ENCODE data around the gene HOGA1. TPM values are rescaled to one million over a fixed set of nuclear protein-coding genes. Genes with fewer than 3 reads are reported as not detected.

HOGA1 gene
- total RNA-seq, 1 experiment from 2014 or later: 4.4 TPM

- Histone ChIP-seq H3K27me3 (ENCODE audit: insufficient read depth, low read depth) (no peaks in the 10 kb centered on the region), H3K9me3 (ENCODE audit: insufficient read depth, low read depth) (no peaks in the 10 kb centered on the region), H3F3A (ENCODE audit: insufficient read depth, low read depth) (no peaks in the 10 kb centered on the region), H2AFZ (no peak overlapping the region), H3K27ac (no peak overlapping the region), H3K4me2 (no peak overlapping the region), H4K20me1 (ENCODE audit: insufficient read depth) (no peaks in the 10 kb centered on the region), H3K9me2 (ENCODE audit: insufficient read depth) (no peaks in the 10 kb centered on the region), H3K4me1 (replicated peaks; ENCODE audit: insufficient read depth) (no peaks in the 10 kb centered on the region), H3K4me3 (no peak overlapping the region), H3K79me2 (ENCODE audit: low read depth) (0 out of 2 replicates have a peak, but pooled peaks cover 4% of the 10 kb centered on the region), H3K36me3 (ENCODE audit: low read depth) (no peaks in the 10 kb centered on the region)
- ChIA-PET CTCF (no interaction called here), POLR2A (ENCODE audit: unreplicated experiment) (interaction anchor here (0.6 kb wide), 1 partner anchor 214 kb away, joined by 6 read pairs; no protein-coding TSS in a partner anchor)
- intact Hi-C loops (cut with micrococcal nuclease; ENCODE audit: unreplicated experiment): no loop called here
- no peak for DNase-seq
- BruUV-seq (replicated peaks): no TSS peak
- TF ChIP-seq CTCF (conservative IDR thresholded peaks at IDR 0.05) (no peak), EZH2 (IDR thresholded peaks at IDR 0.05; ENCODE audit: low read depth) (no peak)
Measured at GRCh38 chr10:97628228-97628627, 44.0 kb downstream of the HOGA1 start.

- CTCF ChIA-PET: no interaction called here
Measured at GRCh38 chr10:97629289-97629688, 45.1 kb downstream of the HOGA1 start.

GRCh38 chr10:97631098-97631497, 46.9 kb downstream of the HOGA1 start:
- H3F3A ChIP-seq (ENCODE audit: insufficient read depth, low read depth): no peaks in the 10 kb centered on the region
- H3K27me3 ChIP-seq (ENCODE audit: insufficient read depth, low read depth): no peaks in the 10 kb centered on the region
- CTCF ChIA-PET: no interaction called here
- no peaks in the 10 kb centered on the region for H3K36me3 ChIP-seq (ENCODE audit: low read depth)
- DNase-seq: no peak
- POLR2A ChIA-PET (ENCODE audit: unreplicated experiment): no interaction called here
- BruUV-seq (replicated peaks): no TSS peak
- no peak overlapping the region for H3K4me3 ChIP-seq
- intact Hi-C loops (cut with micrococcal nuclease; ENCODE audit: unreplicated experiment): no loop called here
- no peak overlapping the region for H2AFZ ChIP-seq
- H3K4me1 ChIP-seq (replicated peaks; ENCODE audit: insufficient read depth): no peaks in the 10 kb centered on the region
- H4K20me1 ChIP-seq (ENCODE audit: insufficient read depth): no peaks in the 10 kb centered on the region
- H3K4me2 ChIP-seq: no peak overlapping the region
- 0 out of 2 replicates have a peak, but pooled peaks cover 4% of the 10 kb centered on the region for H3K79me2 ChIP-seq (ENCODE audit: low read depth)
- TF ChIP-seq CTCF (conservative IDR thresholded peaks at IDR 0.05) (no peak), EZH2 (IDR thresholded peaks at IDR 0.05; ENCODE audit: low read depth) (no peak)
- H3K27ac ChIP-seq: no peak overlapping the region
- no peaks in the 10 kb centered on the region for H3K9me2 ChIP-seq (ENCODE audit: insufficient read depth)
- H3K9me3 ChIP-seq (ENCODE audit: insufficient read depth, low read depth): no peaks in the 10 kb centered on the region

More at GRCh38 chr10:97629289-97629688, 45.1 kb downstream of the HOGA1 start:
- Histone ChIP-seq H3K36me3 (ENCODE audit: low read depth) (no peaks in the 10 kb centered on the region), H3K4me2 (no peak overlapping the region), H3F3A (ENCODE audit: insufficient read depth, low read depth) (no peaks in the 10 kb centered on the region), H2AFZ (no peak overlapping the region), H3K9me3 (ENCODE audit: insufficient read depth, low read depth) (no peaks in the 10 kb centered on the region), H3K27me3 (ENCODE audit: insufficient read depth, low read depth) (no peaks in the 10 kb centered on the region), H3K4me3 (no peak overlapping the region), H3K79me2 (ENCODE audit: low read depth) (0 out of 2 replicates have a peak, but pooled peaks cover 4% of the 10 kb centered on the region), H3K27ac (no peak overlapping the region), H4K20me1 (ENCODE audit: insufficient read depth) (no peaks in the 10 kb centered on the region), H3K9me2 (ENCODE audit: insufficient read depth) (no peaks in the 10 kb centered on the region), H3K4me1 (replicated peaks; ENCODE audit: insufficient read depth) (no peaks in the 10 kb centered on the region)
- POLR2A ChIA-PET (ENCODE audit: unreplicated experiment): no interaction called here
- TF ChIP-seq EZH2 (IDR thresholded peaks at IDR 0.05; ENCODE audit: low read depth): no peak
- no peak for TF ChIP-seq CTCF (conservative IDR thresholded peaks at IDR 0.05)
- no peak for DNase-seq
- no TSS peak for BruUV-seq (replicated peaks)
- intact Hi-C loops (cut with micrococcal nuclease; ENCODE audit: unreplicated experiment): no loop called here

Measured in PC-9 (cell line).